GM12878 (cell line): ENCODE results near the gene SETBP1. TPM values are rescaled to one million over a fixed set of nuclear protein-coding genes. Genes with fewer than 3 reads are reported as not detected.

ENCODE experiments used
- ATAC-seq: fragments of 200-7000 bp; cut with Tn5 transposase; 3 replicates; pipeline ENCODE4 v1.9.1; 2020; ENCODE audit warnings: mild to moderate bottlenecking, moderate library complexity
- BruUV-seq: library from RNA; stranded (reverse); fragments of 400-500 nt; replicated peaks from 2 replicates; lab custom pipeline; 2021; lab: Mats Ljungman, UMichigan
- CTCF ChIA-PET: fragments of 300-600 bp; sonication (Branson Sonifier 250); formaldehyde crosslinking; extraction: SDS; loops from one replicate; lab custom pipeline; 2021; ENCODE audit warnings: inconsistent platforms; lab: Yijun Ruan, JAX
- POLR2A ChIA-PET: fragments of 350-600 bp; formaldehyde crosslinking; extraction: SDS; loops from one replicate; lab custom pipeline; 2021; ENCODE audit warnings: inconsistent platforms; lab: Charles Lee
- RAD21 ChIA-PET: fragments of 300-600 bp; sonication (Branson Sonifier 250); formaldehyde crosslinking; loops from one replicate; lab custom pipeline; 2023; ENCODE audit warnings: antibody characterized with exemption; ENCODE audit not compliant: unreplicated experiment; lab: Charles Lee
- SMC1A ChIA-PET: fragments of 300-600 bp; sonication (Branson Sonifier 250); formaldehyde crosslinking; loops from one replicate; lab custom pipeline; 2023; ENCODE audit not compliant: unreplicated experiment, uncharacterized antibody; lab: Charles Lee
- DNase-seq: peaks from one replicate; pipeline ENCODE4 v3.0.0-alpha.2; 2011; ENCODE audit warnings: low read depth, low spot score
- FAIRE-seq: peaks from 3 replicates; lab custom pipeline; 2011; peaks lifted over from hg19 to GRCh38; lab: Jason Lieb, UNC
- H2AFZ ChIP-seq: 2 replicates; pipeline ENCODE4 v1.6.0; 2011; ENCODE audit warnings: low read depth, low read length, control low read depth; ENCODE audit not compliant: control insufficient read depth
- H3K27ac ChIP-seq: 2 replicates; pipeline ENCODE4 v1.5.1; 2011; ENCODE audit warnings: control low read depth; ENCODE audit not compliant: control insufficient read depth, insufficient read depth
- H3K27me3 ChIP-seq, 2 experiments: replicated peaks in 1 of 2; 2 replicates each; pipeline versions ENCODE4 v1.6.0 to v1.6.1; 2011; ENCODE audit warnings: low read length in 1 of 2; ENCODE audit not compliant: control insufficient read depth in 2 of 2, insufficient read depth in 2 of 2
- H3K36me3 ChIP-seq, 2 experiments: 2 replicates each; pipeline ENCODE4 v1.5.1; 2011; ENCODE audit warnings: low read length in 1 of 2; ENCODE audit not compliant: control insufficient read depth in 2 of 2, insufficient read depth in 2 of 2
- H3K4me1 ChIP-seq: 2 replicates; pipeline ENCODE4 v1.6.1; 2011; ENCODE audit warnings: mild to moderate bottlenecking, low read length, moderate library complexity, mixed read lengths; ENCODE audit not compliant: control insufficient read depth, insufficient read depth
- H3K4me2 ChIP-seq: 2 replicates; pipeline ENCODE4 v1.6.0; 2011; ENCODE audit warnings: control low read depth; ENCODE audit not compliant: control insufficient read depth, insufficient read depth
- H3K4me3 ChIP-seq: fragments of 200-600 bp; sonication (generic); 2 replicates; pipeline ENCODE4 v1.5.1; 2016
- H3K79me2 ChIP-seq: 2 replicates; pipeline ENCODE4 v1.6.0; 2011; ENCODE audit warnings: low read length; ENCODE audit not compliant: control insufficient read depth, insufficient read depth
- H3K9ac ChIP-seq: 2 replicates; pipeline ENCODE4 v1.8.0; 2011; ENCODE audit warnings: low read length, control low read depth, mixed read lengths; ENCODE audit not compliant: control insufficient read depth, insufficient read depth
- H3K9me3 ChIP-seq: replicated peaks from 3 replicates; pipeline ENCODE4 v1.5.1; 2011; ENCODE audit warnings: mild to moderate bottlenecking, low read length; ENCODE audit not compliant: control insufficient read depth, insufficient read depth
- H4K20me1 ChIP-seq: 2 replicates; pipeline ENCODE4 v1.6.0; 2011; ENCODE audit not compliant: control insufficient read depth, insufficient read depth
- GATAD2B ChIP-seq: fragments of 450-650 bp; conservative IDR thresholded peaks from 2 replicates; pipeline ENCODE4 v1.6.1; 2017; ENCODE audit warnings: low read depth, mild to moderate bottlenecking, moderate library complexity
- NFYA ChIP-seq: IDR thresholded peaks from 2 replicates; pipeline ENCODE4 v1.6.1; 2011; ENCODE audit warnings: low read depth, mild to moderate bottlenecking, low read length, improper control_type of control experiment, borderline replicate concordance
- POLR2AphosphoS5 ChIP-seq: IDR thresholded peaks from 2 replicates; pipeline ENCODE4 v1.6.1; 2011; ENCODE audit warnings: mild to moderate bottlenecking, low read length, inconsistent platforms
- SMC3 ChIP-seq: IDR thresholded peaks from 2 replicates; pipeline ENCODE4 v1.6.1; 2011; ENCODE audit warnings: low read length, improper control_type of control experiment, borderline replicate concordance
- TARDBP ChIP-seq: IDR thresholded peaks from 2 replicates; pipeline ENCODE4 v1.6.1; 2016; ENCODE audit warnings: borderline replicate concordance
- ZNF207 ChIP-seq: fragments of 450-650 bp; IDR thresholded peaks from 2 replicates; pipeline ENCODE4 v1.6.1; 2014; ENCODE audit warnings: antibody characterized with exemption, mild to moderate bottlenecking, borderline replicate concordance
- ZNF384 ChIP-seq: IDR thresholded peaks from 2 replicates; pipeline ENCODE4 v1.6.1; 2012; ENCODE audit warnings: low read depth, mild to moderate bottlenecking, low read length, improper control_type of control experiment, borderline replicate concordance
- WGBS: methylation state at CpG from one replicate; pipeline ENCODE4 v1.1.6; 2016; ENCODE audit warnings: low lambda C conversion rate; ENCODE audit not compliant: insufficient replicate concordance, insufficient coverage; ENCODE audit errors: missing lambda C conversion rate; 5-methylcytosine and 5-hydroxymethylcytosine counted together
- in situ Hi-C: fragments of 300-500 bp; cut with MboI; formaldehyde crosslinking; loops from 9 replicates; pipeline ENCODE4 v1.14.3; 2018; ENCODE audit warnings: mixed read lengths
- intact Hi-C: fragments of 100-400 bp; cut with micrococcal nuclease; formaldehyde crosslinking; loops from one replicate; pipeline ENCODE4 v1.14.2; 2022; ENCODE audit not compliant: unreplicated experiment
- polyA plus RNA-seq, 11 experiments: library from polyadenylated mRNA; depleted of rRNA in 4 of 11; unstranded in 6 of 11; stranded (reverse) in 5 of 11; fragments of >200 nt; fragmentation: Nextera tagmentation in 4 of 11; fragmentation: Illumina TruSeq in 1 of 11; extraction: Ambion mirVana in 4 of 11; extraction: Trizol in 1 of 11; gene quantifications; 1 replicate in 1 of 11; 2 replicates in 10 of 11; pipeline versions ENCODE4 v1.2.1 to v1.2.3, GENCODE V29; 2011 to 2016; ENCODE audit warnings: inconsistent platforms in 2 of 11, missing spikeins in 2 of 11, low read depth in 1 of 11
- total RNA-seq, 4 experiments: library from RNA; depleted of rRNA in 3 of 4; stranded (reverse); fragments of >200 nt in 3 of 4; fragmentation: Illumina TruSeq in 1 of 4; extraction: Trizol in 1 of 4; gene quantifications; 2 replicates each; pipeline versions ENCODE4 v1.2.1 to v1.2.3, GENCODE V29; 2013 to 2021
- TF ChIP-seq, protein P1 (sequence below): fragments of 450-650 bp; IDR thresholded peaks from 2 replicates; pipeline ENCODE4 v1.6.1; 2017; ENCODE audit warnings: antibody characterized with exemption, mild to moderate bottlenecking, moderate library complexity
- TF ChIP-seq, protein P2 (sequence below): fragments of 450-650 bp; IDR thresholded peaks from 2 replicates; pipeline ENCODE4 v1.6.1; 2017; ENCODE audit warnings: mild to moderate bottlenecking, low read depth, inconsistent platforms; ENCODE audit not compliant: poor library complexity, severe bottlenecking

Gene SETBP1
- total and polyA plus RNA-seq, 10 of the 15 experiments (the other 5 are each of a cell fraction or from before 2014, with no cell fraction given) = 0.99 to 29.7 (median 8.3) TPM

DNA sequence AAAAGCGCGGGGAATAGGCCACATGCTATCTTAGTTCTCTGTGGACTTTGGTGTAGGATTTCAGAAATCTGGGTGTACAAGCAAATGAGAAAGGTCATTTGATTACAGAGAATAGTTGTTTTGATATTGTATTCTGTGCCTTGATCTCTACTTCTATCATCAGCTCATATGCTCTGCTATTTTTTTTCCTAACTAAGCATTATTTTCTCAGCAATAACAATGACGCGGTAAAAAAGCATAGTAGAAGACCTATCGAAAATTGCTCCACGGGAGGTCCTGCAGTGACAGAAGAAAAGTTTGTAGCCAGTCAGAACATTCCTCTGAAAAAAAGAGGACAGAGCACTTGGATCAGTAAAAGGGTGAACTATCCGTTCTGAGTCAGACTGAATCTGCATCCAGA lies 2.8 kb upstream of the SETBP1 start (continued):
- TF ChIP-seq, protein P1, sequence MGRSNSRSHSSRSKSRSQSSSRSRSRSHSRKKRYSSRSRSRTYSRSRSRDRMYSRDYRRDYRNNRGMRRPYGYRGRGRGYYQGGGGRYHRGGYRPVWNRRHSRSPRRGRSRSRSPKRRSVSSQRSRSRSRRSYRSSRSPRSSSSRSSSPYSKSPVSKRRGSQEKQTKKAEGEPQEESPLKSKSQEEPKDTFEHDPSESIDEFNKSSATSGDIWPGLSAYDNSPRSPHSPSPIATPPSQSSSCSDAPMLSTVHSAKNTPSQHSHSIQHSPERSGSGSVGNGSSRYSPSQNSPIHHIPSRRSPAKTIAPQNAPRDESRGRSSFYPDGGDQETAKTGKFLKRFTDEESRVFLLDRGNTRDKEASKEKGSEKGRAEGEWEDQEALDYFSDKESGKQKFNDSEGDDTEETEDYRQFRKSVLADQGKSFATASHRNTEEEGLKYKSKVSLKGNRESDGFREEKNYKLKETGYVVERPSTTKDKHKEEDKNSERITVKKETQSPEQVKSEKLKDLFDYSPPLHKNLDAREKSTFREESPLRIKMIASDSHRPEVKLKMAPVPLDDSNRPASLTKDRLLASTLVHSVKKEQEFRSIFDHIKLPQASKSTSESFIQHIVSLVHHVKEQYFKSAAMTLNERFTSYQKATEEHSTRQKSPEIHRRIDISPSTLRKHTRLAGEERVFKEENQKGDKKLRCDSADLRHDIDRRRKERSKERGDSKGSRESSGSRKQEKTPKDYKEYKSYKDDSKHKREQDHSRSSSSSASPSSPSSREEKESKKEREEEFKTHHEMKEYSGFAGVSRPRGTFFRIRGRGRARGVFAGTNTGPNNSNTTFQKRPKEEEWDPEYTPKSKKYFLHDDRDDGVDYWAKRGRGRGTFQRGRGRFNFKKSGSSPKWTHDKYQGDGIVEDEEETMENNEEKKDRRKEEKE = no peak
- no peak for TF ChIP-seq GATAD2B
- TF ChIP-seq, protein P2, sequence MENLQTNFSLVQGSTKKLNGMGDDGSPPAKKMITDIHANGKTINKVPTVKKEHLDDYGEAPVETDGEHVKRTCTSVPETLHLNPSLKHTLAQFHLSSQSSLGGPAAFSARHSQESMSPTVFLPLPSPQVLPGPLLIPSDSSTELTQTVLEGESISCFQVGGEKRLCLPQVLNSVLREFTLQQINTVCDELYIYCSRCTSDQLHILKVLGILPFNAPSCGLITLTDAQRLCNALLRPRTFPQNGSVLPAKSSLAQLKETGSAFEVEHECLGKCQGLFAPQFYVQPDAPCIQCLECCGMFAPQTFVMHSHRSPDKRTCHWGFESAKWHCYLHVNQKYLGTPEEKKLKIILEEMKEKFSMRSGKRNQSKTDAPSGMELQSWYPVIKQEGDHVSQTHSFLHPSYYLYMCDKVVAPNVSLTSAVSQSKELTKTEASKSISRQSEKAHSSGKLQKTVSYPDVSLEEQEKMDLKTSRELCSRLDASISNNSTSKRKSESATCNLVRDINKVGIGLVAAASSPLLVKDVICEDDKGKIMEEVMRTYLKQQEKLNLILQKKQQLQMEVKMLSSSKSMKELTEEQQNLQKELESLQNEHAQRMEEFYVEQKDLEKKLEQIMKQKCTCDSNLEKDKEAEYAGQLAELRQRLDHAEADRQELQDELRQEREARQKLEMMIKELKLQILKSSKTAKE = no peak
- TF ChIP-seq POLR2AphosphoS5 = no peak
- no peak for TF ChIP-seq NFYA
- TF ChIP-seq TARDBP = no peak

DNA sequence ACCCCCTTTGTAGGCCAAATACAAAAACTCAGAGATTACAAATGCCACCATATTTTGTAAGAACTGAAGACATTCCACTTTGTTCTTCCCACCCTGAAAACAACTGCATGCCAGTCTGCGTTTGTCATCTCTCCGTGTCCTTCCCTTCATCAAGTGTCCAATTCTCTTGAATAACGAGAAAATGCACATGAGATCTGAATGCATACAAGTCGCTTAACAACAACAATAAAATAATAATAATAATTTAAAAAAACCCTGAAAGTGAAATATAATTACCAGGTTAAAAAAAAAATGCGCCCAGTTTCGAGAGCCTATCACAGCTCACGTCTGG lies 2.0 kb upstream of the SETBP1 start:
- H3K4me2 ChIP-seq = peak overlapping the region; percentile 73; the same call in 1 of the 2 replicates
- intact Hi-C loops = loop anchor here (1.0 to 10.0 kb wide), 7 partner anchors 81 to 704 kb away; no protein-coding TSS in a partner anchor

More for the DNA sequence above, 2.0 kb upstream of the SETBP1 start:
- ATAC-seq (no peak), DNase-seq (no peak), FAIRE-seq (peak; percentile 44)
- in situ Hi-C loops = loop anchor here (5.0 kb wide), 1 partner anchor 534 kb away; no protein-coding TSS in a partner anchor
- Histone ChIP-seq H3K36me3 (no peaks in the 10 kb centered on the region), H3K27me3 (peaks cover 0 to 3% of the 10 kb centered on the region in 2 experiments; a peak in 1 of 4 replicates), H3K9me3 (no peaks in the 10 kb centered on the region), H3K4me1 (peaks cover 14% of the 10 kb centered on the region), H2AFZ (no peak overlapping the region), H3K79me2 (peaks cover 19% of the 10 kb centered on the region), H3K9ac (no peak overlapping the region; the same call in 1 of the 2 replicates), H4K20me1 (no peaks in the 10 kb centered on the region), H3K27ac (no peak overlapping the region), H3K4me3 (no peak overlapping the region)
- BruUV-seq = no TSS peak
- CTCF ChIA-PET = interaction anchor here (0.5 to 2.7 kb wide), 10 partner anchors 9 to 540 kb away, joined by 3 to 12 read pairs (median 3); no protein-coding TSS in a partner anchor
- POLR2A ChIA-PET = interaction anchor here (0.7 kb wide), 1 partner anchor 177 kb away, joined by 3 read pairs; no protein-coding TSS in a partner anchor
- TF ChIP-seq ZNF384 (peak; percentile 94; the same call in 1 of the 2 replicates), SMC3 (no peak), ZNF207 (no peak)
- RAD21 ChIA-PET = interaction anchor here (0.5 to 2.9 kb wide), 21 partner anchors 31 to 704 kb away, joined by 3 to 31 read pairs (median 4); no protein-coding TSS in a partner anchor
- 23% methylated on average over 7 of the region's 7 CpGs for WGBS
- SMC1A ChIA-PET = interaction anchor here (0.5 to 2.5 kb wide), 13 partner anchors 46 to 565 kb away, joined by 3 to 9 read pairs (median 3); no protein-coding TSS in a partner anchor
